Stomach smooth muscle (tissue), 2 donors: ENCODE results near the gene ITPR1.

Experiments used
- H3K27ac ChIP-seq: one replicate; pipeline ENCODE4 v1.7.0; 2013; ENCODE audit warnings: mild to moderate bottlenecking, low read length, inconsistent platforms
- H3K27me3 ChIP-seq, 2 donors: one replicate each; pipeline ENCODE4 v1.7.0; 2013; ENCODE audit warnings: low read length in 2 of 2; ENCODE audit not compliant: insufficient read depth in 2 of 2, control insufficient read depth in 1 of 2
- H3K36me3 ChIP-seq, 2 donors: one replicate each; pipeline ENCODE4 v1.7.0; 2013; ENCODE audit warnings: low read length in 2 of 2; ENCODE audit not compliant: control insufficient read depth in 2 of 2, insufficient read depth in 2 of 2
- H3K4me1 ChIP-seq: one replicate; pipeline ENCODE4 v1.7.0; 2013; ENCODE audit warnings: low read length; ENCODE audit not compliant: control insufficient read depth, insufficient read depth
- H3K4me3 ChIP-seq, 2 donors: one replicate each; pipeline ENCODE4 v1.7.0; 2013; ENCODE audit warnings: low read length in 2 of 2
- H3K9ac ChIP-seq, 2 donors: one replicate each; pipeline ENCODE4 v1.7.0; 2013; ENCODE audit warnings: low read length in 2 of 2, mild to moderate bottlenecking in 1 of 2
- H3K9me3 ChIP-seq, 2 donors: one replicate each; pipeline ENCODE4 v1.7.0; 2013; ENCODE audit warnings: low read length in 2 of 2; ENCODE audit not compliant: control insufficient read depth in 2 of 2
- donor health status: healthy.
- donor health status: Pancreatic carcinoma.

The ITPR1 gene

DNA sequence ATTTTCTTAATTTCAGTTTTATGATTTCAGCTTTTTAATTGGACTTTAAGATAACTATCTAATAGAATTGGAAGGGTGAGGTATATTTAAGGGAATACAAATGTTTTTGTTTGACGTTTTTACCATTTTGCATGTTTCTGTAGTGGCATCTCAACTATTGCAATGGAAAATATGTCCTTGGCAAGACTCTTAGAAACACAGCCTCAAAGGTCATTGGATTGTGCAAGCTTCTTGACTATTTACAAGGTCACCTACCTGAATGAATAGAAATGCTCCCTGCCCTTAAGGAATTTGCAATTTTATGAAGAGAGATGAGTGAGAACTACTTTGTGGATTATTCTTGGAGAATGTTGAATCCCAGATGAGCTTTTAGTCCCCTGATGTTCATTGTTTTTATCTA lies 43.1 kb downstream of the ITPR1 start:
- H3K4me3 ChIP-seq, result no peak overlapping the region
- no peaks in the 10 kb centered on the region for H3K36me3 ChIP-seq
- no peaks in the 10 kb centered on the region for H3K27me3 ChIP-seq
- no peak overlapping the region for H3K27ac ChIP-seq
- H3K4me1 ChIP-seq, result peaks cover 16% of the 10 kb centered on the region
- no peaks in the 10 kb centered on the region for H3K9me3 ChIP-seq
- H3K9ac ChIP-seq, result no peak overlapping the region

DNA sequence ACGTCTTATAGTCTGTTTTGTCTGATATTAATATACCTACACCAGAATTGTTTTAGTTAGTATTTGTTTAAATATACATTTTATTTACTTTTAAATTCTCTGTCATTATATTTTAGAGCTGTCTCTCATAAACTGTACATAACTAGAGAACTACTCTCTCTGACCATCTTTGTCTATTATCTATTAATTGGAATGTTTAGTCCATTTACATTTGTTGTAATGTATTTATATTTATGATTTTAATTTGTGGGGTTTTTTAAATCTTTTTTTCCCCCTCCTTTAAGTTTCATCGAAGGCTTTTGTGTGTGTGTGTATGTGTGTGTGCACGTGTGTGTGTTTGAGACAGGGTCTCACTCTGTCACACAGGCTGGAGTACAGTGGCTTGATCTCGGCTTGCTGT lies 47.1 kb downstream of the ITPR1 start:
- no peak overlapping the region for H3K4me3 ChIP-seq
- H3K9me3 ChIP-seq, result no peaks in the 10 kb centered on the region
- H3K27ac ChIP-seq, result no peak overlapping the region
- no peaks in the 10 kb centered on the region for H3K4me1 ChIP-seq
- no peak overlapping the region for H3K9ac ChIP-seq
- H3K36me3 ChIP-seq, result no peaks in the 10 kb centered on the region
- H3K27me3 ChIP-seq, result no peaks in the 10 kb centered on the region

DNA sequence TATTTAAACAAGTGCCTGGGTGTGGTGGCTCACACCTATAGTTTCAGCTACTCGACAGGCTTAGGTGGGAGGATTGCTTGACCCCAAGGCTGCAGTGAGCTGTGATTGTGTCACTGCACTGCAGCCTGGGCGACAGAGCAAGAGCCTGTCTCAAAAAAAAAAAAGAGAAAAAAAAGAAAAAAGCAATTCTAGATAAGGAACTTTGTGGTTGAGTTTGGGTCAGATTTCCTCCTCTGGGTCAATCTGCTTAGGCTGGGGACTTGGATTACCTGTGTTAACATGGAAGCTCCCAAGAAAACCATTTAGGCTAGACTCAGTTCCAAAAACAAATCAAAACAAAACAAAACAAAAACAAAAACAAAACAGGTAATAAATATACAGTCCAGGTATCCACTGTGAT lies 50.0 kb downstream of the ITPR1 start:
- H3K27me3 ChIP-seq, result no peaks in the 10 kb centered on the region
- no peak overlapping the region for H3K4me3 ChIP-seq
- H3K4me1 ChIP-seq, result no peaks in the 10 kb centered on the region
- H3K27ac ChIP-seq, result no peak overlapping the region
- H3K36me3 ChIP-seq, result no peaks in the 10 kb centered on the region
- no peak overlapping the region for H3K9ac ChIP-seq
- no peaks in the 10 kb centered on the region for H3K9me3 ChIP-seq

DNA sequence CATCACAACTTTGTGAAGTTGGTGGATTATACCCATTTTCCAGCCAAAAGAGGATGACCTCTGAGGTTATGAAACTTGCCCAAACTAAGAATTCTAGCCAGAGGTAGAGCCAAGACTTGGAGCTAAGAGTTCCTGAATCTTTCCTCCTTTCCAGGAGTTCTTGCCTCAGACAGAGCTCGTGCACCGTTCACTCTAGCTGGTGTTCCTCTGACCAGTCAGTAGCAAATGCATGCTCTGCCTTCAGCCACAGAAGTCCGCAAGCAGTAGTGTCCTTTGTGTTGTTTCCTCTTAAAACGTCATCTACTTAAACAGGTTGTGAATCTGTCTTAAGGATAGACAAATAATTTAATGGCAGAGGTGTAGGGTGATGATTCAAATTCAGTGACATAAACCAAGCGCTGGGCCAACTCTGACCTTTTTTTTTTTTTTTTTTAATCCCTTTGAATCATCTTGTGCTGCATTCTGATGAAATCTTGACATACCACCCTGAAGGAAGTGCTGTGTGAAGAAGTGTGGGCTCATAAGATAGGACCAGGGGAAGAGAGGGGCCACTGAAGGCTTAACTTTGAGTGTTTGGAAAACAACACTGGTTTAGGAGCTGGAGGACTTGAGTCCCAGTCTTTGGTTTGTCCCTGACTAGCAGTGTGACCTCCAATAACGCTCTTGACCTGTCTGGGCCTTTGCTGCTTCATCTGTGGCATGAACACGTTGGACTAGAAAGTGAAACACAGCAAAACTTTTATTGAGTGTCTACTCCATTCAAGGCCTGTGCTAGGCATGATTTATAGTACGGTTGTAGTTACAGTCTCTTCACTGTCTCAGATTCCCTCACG lies 53.4 kb downstream of the ITPR1 start:
- no peaks in the 10 kb centered on the region for H3K27me3 ChIP-seq
- no peak overlapping the region for H3K4me3 ChIP-seq
- H3K36me3 ChIP-seq, result no peaks in the 10 kb centered on the region
- no peaks in the 10 kb centered on the region for H3K9me3 ChIP-seq
- H3K27ac ChIP-seq, result no peak overlapping the region
- H3K4me1 ChIP-seq, result no peaks in the 10 kb centered on the region
- no peak overlapping the region for H3K9ac ChIP-seq

DNA sequence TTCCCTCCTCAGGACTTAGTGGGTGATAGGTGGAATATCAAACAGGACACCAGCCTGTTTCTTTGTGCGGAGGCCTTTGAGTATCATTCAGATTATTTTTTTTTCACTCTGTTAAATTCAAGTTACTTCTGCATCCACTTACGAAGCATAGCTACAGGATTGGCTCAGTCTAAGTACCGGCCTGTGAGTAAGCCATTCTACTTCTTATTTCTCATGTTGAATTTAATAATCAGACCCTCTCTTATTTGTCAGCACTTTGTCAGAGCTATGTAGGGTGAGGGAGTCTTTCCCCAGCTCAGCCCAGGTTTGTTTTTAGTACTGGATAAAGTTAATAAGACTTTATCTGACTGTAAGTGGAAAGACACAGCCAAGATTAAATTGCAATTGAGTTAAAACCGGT lies 54.7 kb downstream of the ITPR1 start:
- Histone ChIP-seq H3K4me1 (no peaks in the 10 kb centered on the region), H3K9ac (no peak overlapping the region), H3K27ac (no peak overlapping the region), H3K36me3 (no peaks in the 10 kb centered on the region), H3K4me3 (no peak overlapping the region), H3K27me3 (no peaks in the 10 kb centered on the region), H3K9me3 (no peaks in the 10 kb centered on the region)

DNA sequence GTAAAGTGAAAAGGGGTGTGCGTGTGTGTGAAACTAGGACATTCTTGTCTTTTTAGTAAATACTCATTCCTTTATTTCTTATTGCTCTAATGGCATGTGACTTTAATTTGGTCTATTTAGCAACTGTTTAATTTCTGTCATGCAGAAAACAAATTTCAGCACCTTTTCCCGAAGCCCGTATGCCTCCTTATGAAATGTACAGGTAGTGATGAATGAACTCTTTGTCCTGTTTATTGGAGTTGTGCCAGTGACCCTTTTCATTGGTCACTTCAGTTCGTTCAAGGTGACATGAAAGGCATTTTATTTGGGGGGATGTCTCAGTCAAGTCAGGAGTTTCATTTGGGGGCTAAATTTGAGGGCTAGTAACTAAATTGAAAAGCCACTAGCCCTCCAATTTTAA lies 55.2 kb downstream of the ITPR1 start:
- Histone ChIP-seq H3K4me3 (no peak overlapping the region), H3K9ac (no peak overlapping the region), H3K9me3 (no peaks in the 10 kb centered on the region), H3K36me3 (no peaks in the 10 kb centered on the region), H3K4me1 (no peaks in the 10 kb centered on the region), H3K27me3 (no peaks in the 10 kb centered on the region), H3K27ac (no peak overlapping the region)

DNA sequence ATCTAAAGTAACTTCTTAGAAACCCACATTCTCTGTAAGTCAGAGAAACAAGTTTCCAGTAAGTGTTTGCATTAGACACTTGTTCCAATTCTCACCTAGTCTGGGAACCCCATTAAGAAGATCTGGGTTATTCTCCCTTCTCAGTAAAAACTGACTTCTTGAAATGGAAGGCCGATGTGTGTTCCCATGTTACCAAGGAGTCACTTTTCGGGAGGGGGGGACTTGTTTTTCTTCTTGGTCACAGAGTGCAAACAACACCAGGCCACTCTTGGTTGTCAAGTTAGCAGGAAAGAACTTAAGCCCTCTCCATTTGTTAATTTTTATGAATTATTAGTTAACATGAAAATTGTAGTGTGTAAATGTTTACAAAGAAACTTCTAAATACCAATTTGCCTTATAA lies 55.6 kb downstream of the ITPR1 start:
- H3K9me3 ChIP-seq, result no peaks in the 10 kb centered on the region
- no peaks in the 10 kb centered on the region for H3K27me3 ChIP-seq
- no peaks in the 10 kb centered on the region for H3K36me3 ChIP-seq
- no peak overlapping the region for H3K27ac ChIP-seq
- no peaks in the 10 kb centered on the region for H3K4me1 ChIP-seq
- no peak overlapping the region for H3K4me3 ChIP-seq
- no peak overlapping the region for H3K9ac ChIP-seq

DNA sequence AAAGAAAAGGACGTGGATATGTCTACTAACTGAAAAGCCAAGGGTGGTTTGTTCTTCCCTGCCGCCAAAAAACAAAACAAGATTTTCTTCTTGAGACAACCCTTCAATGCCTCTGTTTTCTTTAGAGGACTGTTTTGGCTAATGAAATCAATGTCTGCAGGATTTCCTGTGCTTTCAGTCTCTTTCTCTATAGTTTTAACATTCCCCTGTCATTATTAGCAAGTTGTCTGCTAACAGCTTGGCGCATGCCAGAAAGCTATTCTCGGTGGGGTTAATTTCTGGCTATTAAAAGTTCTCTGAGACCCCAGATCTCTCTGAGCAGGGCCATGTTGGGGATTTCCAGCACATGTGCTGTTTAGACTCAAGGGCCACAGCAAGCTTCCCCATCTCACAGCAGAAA lies 56.7 kb downstream of the ITPR1 start:
- no peak overlapping the region for H3K4me3 ChIP-seq
- no peaks in the 10 kb centered on the region for H3K4me1 ChIP-seq
- H3K27ac ChIP-seq, result no peak overlapping the region
- H3K36me3 ChIP-seq, result no peaks in the 10 kb centered on the region
- no peaks in the 10 kb centered on the region for H3K27me3 ChIP-seq
- no peak overlapping the region for H3K9ac ChIP-seq
- H3K9me3 ChIP-seq, result no peaks in the 10 kb centered on the region

DNA sequence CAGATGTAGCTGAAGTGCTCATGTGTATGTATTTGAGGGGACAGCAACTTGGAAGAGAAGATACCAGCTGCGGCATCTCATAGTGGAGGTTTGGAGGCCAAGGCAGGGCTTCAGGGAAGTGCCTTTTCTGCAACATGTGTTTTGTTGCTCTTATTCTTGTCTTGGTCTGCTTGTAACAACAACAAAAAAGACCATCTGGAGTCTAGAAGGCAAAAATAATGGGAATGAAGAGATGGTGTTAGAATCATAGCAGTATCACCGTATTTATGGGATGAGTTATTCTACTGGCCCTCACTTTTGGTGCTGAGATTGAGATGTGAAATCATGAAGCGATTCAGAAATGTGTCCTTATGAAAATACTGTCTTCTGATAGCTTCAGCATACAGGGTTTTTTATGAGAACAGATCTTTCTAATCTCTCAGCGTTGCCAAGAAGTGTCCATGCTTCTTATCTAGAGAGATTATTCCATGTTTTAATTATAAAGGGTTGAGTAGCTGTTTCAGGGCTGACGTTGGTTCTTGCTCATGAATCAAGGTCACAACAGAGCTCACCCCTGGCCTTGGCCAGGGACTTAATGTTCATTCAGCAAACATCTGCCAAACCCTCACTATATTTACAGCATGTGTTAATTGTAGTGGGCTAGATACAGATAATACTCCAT lies 58.0 kb downstream of the ITPR1 start:
- Histone ChIP-seq H3K9ac (no peak overlapping the region), H3K4me1 (no peaks in the 10 kb centered on the region), H3K27ac (no peak overlapping the region), H3K36me3 (no peaks in the 10 kb centered on the region), H3K4me3 (no peak overlapping the region), H3K27me3 (no peaks in the 10 kb centered on the region), H3K9me3 (no peaks in the 10 kb centered on the region)

DNA sequence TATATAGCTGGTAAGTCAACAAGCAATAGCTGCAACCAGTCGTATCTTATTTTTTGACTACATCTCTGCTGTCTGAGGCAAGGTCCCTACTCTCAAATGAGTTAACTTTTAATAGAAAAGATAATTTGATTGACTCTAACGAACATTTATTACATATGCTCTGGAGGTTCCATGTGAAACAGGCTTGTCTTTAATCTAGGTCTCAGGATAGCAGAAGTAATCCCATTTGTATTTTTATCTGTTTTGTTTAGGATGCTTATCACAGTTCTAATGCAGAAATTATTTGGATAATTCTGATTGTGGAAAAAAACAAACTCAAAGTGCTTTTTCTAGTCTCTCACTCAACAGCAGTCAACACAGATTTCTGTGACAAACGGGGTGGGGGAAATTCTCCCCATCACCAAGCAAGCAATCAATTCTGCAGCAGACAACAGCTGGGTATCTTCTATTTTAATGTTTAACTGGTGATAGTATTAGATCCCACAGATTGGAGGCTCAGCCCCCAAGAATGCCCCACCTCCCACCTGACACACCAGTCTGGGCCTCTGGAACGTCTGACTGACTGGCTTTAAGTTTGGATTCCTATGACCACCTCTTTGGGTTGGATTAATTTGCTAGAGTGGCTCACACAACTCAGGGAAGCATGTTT lies 58.8 kb downstream of the ITPR1 start:
- Histone ChIP-seq H3K36me3 (no peaks in the 10 kb centered on the region), H3K27me3 (no peaks in the 10 kb centered on the region), H3K9ac (no peak overlapping the region), H3K4me1 (no peaks in the 10 kb centered on the region), H3K4me3 (no peak overlapping the region), H3K9me3 (no peaks in the 10 kb centered on the region), H3K27ac (no peak overlapping the region)

DNA sequence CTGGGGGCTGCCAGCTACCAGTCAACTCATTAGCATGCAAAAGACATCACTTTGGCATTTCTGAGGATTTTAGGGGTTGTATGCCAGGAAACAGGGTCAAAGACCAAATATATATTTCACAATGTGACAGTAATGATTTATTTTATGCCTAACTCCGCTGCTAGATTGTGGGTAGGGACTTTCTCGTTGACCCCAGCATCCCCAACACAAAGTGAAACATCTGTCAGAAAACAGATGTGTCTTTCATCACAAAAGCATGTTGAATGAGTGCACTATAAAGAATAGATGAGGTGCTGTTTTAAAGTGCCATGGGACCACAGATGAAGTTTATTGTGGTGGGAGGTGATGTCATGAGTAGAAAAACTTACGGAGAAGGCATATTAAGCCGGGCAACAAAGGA lies 59.7 kb downstream of the ITPR1 start:
- no peaks in the 10 kb centered on the region for H3K9me3 ChIP-seq
- no peak overlapping the region for H3K4me3 ChIP-seq
- no peaks in the 10 kb centered on the region for H3K36me3 ChIP-seq
- no peak overlapping the region for H3K27ac ChIP-seq
- H3K27me3 ChIP-seq, result no peaks in the 10 kb centered on the region
- H3K4me1 ChIP-seq, result no peaks in the 10 kb centered on the region
- H3K9ac ChIP-seq, result no peak overlapping the region
